Activated CD4-positive, alpha-beta T cell treated with anti-CD3 and anti-CD28 coated beads, Interleukin-2, Interleukin-6, amounts not matched to agents 100 ng/mL and 50 ng/mL, durations not matched to agents 16 hours and 8 hours (primary cell): ENCODE data around the gene SETX.
"Not testable (repeated sequence)": the region's sequence is repeated elsewhere in the genome, so short reads cannot be mapped to it uniquely, and the experiment has no call there.

Experiments
- DNase-seq: peaks from one replicate; pipeline ENCODE4 v3.0.0-alpha.2; 2020

SETX gene

GRCh38 chr9:132354637-132355355 lies at the start of gene SETX:
SETX (minus strand) TSS chr9:132354986; CDS start chr9:132349428, 5,558 bp downstream.
- DNase-seq = peak; percentile 99

GRCh38 chr9:132404228-132404881 lies 49.6 kb upstream of the SETX start:
- peak; percentile 56 for DNase-seq

GRCh38 chr9:132401824-132402223 lies 47.0 kb upstream of the SETX start:
- no peak for DNase-seq

- DNase-seq = no peak
Observed at GRCh38 chr9:132395560-132395959, 40.8 kb upstream of the SETX start.

- no peak for DNase-seq
Observed at GRCh38 chr9:132391449-132391848, 36.7 kb upstream of the SETX start.

GRCh38 chr9:132390966-132391365 lies 36.2 kb upstream of the SETX start:
- DNase-seq = no peak

- no peak for DNase-seq
Observed at GRCh38 chr9:132387133-132387532, 32.3 kb upstream of the SETX start.

GRCh38 chr9:132384376-132384775 lies 29.6 kb upstream of the SETX start:
- DNase-seq = no peak

- DNase-seq = no peak
Observed at GRCh38 chr9:132383462-132383883, 28.7 kb upstream of the SETX start.

GRCh38 chr9:132381966-132382541 lies 27.3 kb upstream of the SETX start:
- no peak for DNase-seq

GRCh38 chr9:132378416-132378815 lies 23.6 kb upstream of the SETX start:
- DNase-seq = not testable (repeated sequence)

- DNase-seq = not testable (repeated sequence)
Observed at GRCh38 chr9:132377769-132378168, 23.0 kb upstream of the SETX start.

- DNase-seq = peak; percentile 11
Observed at GRCh38 chr9:132372177-132373095, 17.6 kb upstream of the SETX start.

GRCh38 chr9:132370592-132370991 lies 15.8 kb upstream of the SETX start:
- no peak for DNase-seq

GRCh38 chr9:132369421-132369820 lies 14.6 kb upstream of the SETX start:
- no peak for DNase-seq

GRCh38 chr9:132367613-132368313 lies 13.0 kb upstream of the SETX start:
- no peak for DNase-seq

- DNase-seq = no peak
Observed at GRCh38 chr9:132366481-132366880, 11.7 kb upstream of the SETX start.

- DNase-seq = no peak
Observed at GRCh38 chr9:132365986-132366385, 11.2 kb upstream of the SETX start.

GRCh38 chr9:132364068-132364467 lies 9.3 kb upstream of the SETX start:
- no peak for DNase-seq

GRCh38 chr9:132357764-132358163 lies 3.0 kb upstream of the SETX start:
- DNase-seq = no peak

GRCh38 chr9:132356324-132356924 lies 1.6 kb upstream of the SETX start:
- DNase-seq = no peak
